DMS79 (cell line): ENCODE measurements around the gene ANKRD11.

Experiments
- DNase-seq: peaks from one replicate; lab custom pipeline; 2025; lab: John Stamatoyannopoulos, UW

ANKRD11 gene

GRCh38 chr16:89506791-89507191 lies 16.4 kb upstream of the ANKRD11 start:
- no peak for DNase-seq

DNA sequence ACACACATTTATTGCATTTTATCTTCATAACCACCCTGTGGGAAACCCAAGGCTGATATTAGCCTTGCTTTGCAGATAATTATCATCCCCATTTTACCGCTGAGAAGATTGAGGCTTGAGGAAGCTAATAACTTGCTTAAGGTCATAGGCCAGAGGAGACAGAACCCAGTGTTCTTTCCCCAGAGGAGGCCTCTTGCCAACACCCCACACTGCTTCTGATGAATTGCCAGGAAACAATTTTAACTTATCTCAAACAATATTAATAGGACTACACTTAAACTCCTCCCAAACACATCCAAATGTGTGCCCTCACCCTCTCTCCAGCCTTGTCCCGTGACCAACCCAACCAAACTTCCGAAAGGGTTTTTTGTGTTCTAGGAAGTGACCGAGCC lies 15.7 kb upstream of the ANKRD11 start:
- no peak for DNase-seq

DNA sequence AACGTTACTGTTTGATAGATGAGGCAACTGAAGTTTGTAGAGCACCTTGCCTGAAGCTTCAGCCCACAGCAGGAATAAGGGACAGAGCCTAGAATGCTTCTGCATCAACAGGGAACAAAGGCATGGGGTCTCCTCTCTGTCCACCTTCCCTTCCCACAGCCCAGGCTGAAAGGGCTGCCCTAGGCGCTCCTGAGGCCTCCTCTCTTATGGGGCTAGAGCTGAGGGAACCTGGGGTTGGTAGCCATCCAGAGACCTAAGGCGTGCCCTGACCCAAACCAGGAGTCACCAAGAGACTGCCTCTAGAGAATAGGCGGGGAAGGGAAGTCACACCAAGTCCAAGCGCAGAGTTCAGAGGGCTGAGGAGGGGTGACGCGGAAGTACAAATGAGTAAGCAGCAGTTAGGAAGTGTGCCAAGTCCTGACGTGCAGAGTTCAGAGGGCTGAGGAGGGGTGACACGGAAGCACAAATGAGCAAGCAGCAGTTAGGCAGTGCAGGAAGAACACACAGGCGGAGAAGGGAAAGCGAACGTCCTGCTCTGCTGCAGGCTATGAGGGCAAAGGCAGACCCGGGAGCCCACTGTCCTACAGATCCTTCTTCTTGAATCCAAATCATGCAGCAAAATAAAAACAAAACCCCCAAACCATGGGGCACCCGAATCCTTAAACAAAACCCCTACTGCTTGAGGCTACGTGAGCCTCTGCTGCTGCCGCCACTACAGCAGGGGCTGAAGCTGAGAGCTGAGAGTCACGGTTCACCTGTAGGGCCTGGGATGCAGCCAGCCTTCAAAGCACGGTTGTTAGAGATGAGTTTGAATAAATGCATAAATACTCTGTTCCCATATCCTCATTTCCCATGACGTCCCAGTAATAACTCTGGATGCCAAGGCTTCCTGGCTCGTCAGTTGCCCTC lies 15.1 kb upstream of the ANKRD11 start:
- DNase-seq = no peak

GRCh38 chr16:89504091-89504490 lies 13.7 kb upstream of the ANKRD11 start:
- DNase-seq = no peak

- no peak for DNase-seq
Observed at GRCh38 chr16:89502081-89502843, 11.9 kb upstream of the ANKRD11 start.

DNA sequence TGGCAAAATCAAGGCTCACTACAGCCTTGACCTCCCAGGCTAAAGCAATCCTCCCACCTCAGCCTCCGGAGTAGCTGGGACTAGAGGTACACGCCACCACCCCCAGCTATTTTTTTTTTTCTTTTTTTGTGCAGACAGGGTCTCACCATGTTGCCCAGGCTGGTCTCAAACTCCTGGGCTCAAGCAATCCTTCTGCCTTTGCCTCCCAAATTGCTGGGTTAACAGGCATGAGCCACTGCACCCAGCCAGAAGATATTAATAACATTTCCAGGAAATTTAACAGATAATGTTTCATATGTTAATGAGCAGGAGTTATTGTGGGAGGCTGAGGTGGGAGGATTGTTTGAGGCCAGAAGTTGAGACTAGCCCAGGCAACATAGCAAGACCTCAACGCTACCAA lies 9.4 kb upstream of the ANKRD11 start:
- no peak for DNase-seq

DNA sequence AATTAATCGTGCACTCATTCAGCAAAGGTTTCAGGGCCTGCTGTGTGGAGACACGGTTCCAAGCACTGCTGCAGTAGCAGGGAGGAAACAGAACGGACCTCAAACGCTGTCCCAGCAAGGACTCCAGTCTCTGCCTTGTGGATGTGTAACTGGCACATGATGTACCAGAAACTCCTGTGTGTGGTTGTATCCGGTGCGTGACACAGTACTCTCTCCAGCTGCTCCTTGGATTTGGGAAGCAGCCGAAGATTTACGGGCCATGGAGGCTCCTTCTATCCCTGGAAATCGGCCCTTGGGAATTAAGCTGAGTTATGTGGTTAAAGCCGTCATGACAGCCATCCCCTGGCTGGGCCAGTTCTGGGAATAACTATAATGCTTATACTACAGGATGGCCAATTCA lies 8.5 kb upstream of the ANKRD11 start:
- DNase-seq = no peak

DNA sequence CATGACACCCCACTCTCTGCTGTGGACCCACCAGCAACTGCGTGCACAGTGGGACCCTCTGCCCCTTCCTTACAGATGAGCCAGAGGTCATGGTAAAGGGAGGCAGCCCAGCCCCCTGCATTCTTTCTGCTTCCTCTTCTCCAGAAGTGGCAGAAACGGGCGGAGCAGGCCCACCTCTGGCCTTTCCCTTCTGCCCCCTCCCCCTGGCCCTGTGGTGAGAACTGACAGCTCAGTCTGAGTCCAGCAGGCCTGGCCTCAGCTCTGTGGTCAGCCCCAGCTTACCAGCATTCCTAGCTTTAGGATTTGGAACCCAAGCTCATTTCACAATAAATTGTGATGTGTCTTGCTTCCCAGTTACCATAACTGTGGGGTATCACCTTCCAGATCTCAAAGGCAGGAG lies 4.8 kb upstream of the ANKRD11 start:
- no peak for DNase-seq

- DNase-seq = no peak
Observed at GRCh38 chr16:89493776-89494175, 3.4 kb upstream of the ANKRD11 start.

DNA sequence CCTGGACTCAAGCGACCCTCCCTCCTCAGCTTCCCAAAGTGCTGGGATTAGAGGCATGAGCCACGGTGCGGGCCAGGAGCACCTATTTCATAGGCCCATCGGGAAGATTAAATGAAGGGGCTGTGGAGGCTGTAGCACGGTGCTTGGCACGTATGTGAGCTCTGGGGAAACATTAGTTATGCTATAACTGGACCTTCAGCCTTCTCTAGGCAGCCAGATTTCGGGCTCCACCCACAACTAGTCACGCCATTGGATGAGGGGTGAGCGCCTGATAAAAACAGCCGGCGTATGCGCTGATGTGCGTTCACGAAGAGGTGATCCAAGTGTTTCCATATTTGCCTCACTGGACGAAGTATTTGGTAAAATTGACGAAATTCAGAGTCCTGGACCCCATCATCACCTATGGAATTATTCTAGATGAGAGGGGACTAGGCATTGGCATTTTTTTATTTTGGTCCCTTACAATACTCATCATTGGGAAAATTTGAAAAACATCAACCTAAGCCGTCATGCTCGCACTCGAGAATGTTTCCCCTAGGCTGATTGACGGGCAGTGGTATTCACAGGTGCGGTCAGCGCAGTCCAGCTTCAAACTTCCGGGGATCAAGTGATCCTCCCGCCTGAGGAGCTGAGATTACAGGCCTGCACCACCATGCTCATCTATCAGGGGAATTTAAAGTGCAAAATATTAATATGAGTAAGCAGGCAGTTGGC lies 1.8 kb upstream of the ANKRD11 start:
- DNase-seq = no peak

- no peak for DNase-seq
Observed at GRCh38 chr16:89491238-89491869, 993 bp upstream of the ANKRD11 start.

GRCh38 chr16:89489898-89490438 lies 393 bp downstream of the ANKRD11 start:
- no peak for DNase-seq

DNA sequence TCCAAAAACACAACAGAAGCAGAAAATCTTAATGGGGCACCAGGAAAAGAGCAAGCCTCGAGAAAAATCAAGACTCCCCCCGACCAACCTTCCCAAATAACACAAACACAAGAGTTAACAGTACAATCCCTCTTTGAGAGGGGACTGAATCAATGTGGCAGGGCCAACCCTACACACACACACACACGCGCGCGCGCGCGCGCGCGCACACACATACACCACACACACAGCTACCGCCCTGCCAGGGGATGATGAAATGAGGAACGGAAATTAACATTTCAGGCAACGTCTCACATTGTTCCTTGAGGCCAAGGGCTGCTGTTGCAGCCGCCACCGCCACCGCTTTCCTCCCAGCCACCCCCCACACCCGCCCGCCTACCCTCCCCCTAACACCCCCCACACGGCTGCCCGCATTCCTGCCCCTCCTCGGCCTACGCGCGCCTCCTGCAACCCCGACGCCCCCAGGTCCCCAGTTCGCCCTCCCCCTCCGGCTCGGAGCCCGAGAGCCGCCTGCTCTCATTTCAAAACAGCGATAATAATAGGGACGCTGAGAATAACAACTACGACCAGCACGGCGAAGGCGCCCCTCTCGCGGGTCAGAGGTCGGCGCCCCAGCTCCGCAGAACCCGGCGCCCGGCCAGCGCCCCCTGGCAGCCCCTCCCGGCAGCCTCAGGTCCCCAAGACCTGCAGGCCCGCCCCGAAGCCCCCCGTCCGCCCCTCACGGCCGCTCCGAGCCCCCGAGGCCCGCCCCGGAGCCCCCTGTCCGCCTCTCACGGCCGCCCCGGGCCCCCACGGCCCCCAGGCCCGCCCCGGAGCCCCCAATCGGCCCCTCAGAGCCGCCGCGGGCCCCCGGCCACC lies 1.1 kb downstream of the ANKRD11 start:
- peak; percentile 26 for DNase-seq

- no peak for DNase-seq
Observed at GRCh38 chr16:89485701-89486246, 4.6 kb downstream of the ANKRD11 start.

- no peak for DNase-seq
Observed at GRCh38 chr16:89484923-89485679, 5.3 kb downstream of the ANKRD11 start.

- DNase-seq = no peak
Observed at GRCh38 chr16:89484041-89484501, 6.3 kb downstream of the ANKRD11 start.

- DNase-seq = no peak
Observed at GRCh38 chr16:89482817-89483205, 7.5 kb downstream of the ANKRD11 start.

GRCh38 chr16:89482150-89482816 lies 8.1 kb downstream of the ANKRD11 start:
- DNase-seq = no peak

DNA sequence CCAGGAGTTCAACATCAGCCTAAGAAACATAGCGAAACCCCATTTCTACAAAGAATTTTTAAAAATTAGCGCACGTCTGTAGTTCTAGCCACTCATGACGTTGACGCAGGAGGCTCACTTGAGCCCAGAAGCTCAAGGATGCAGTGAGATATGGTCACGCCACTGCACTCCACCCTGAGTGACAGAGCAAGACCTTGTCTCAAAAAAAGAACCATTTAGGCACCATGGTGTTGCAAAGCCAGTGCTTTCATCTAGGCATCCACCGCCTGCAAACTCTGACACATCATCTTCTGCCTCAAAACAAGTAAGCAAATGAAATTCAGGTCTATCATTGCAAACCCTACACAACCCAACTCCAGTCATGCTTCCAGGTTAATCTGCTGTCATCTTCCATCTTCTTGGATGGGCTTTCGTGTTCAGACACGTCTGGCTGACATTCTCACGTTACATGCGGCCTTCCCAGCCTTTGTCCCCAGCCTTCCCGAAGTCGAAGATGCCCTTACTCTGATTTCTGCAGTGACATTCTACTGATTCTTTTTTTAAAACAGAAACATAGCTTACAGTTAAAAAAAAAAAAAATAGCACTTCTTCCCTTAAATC lies 8.9 kb downstream of the ANKRD11 start:
- DNase-seq = no peak
